ENCODE measurements around the gene MAPK8. TPM values are rescaled to one million over a fixed set of nuclear protein-coding genes. Genes with fewer than 3 reads are reported as not detected.

Gene MAPK8
- total and polyA plus RNA-seq, 4 donors = 9.1 to 142 (median 24.2) TPM

DNA sequence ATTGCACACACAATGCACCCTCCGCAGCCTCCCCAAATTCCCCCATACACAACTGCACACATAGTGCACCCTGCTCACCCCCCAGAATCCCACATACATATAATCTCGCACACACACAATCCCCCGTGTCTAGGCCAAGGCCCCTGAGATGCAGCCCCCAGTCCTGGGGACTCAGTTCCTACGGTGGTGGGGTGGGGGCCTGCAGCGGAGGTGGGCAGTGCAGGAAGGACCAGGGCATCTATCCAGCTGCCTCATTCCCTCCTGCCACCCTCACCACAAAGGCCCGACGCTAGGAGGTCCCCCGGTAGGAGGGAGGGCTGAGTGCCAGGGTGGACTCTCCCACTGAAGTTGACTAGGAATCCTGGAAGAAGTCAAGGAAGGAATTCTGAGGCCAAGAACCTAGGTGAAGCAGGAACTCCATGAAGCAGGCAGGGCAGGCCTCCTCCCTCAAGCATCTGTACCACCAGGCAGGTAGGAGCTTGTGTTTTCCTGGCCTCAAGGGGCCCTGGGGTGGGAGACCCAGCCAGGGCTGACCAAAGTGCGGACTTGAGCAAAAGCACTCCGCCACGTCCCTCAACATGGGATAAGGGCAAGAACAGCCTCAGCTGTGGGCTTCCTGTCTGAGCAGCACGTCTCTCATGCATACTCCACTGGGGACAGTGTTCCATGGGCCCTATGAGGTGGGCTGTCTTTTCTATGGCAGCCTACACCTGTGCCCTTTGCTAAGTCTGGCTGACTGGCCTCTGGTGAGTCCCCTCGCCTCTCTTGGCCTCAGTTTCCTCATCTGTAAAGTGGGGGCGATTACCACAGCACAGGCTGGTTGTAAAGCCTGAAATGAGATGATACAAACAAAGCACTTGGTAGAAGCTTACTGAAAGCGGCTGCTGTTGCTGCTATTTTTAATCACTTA, 145.7 kb downstream of the MAPK8 start:
- no peak overlapping the region for H3K4me3 ChIP-seq
- no peak overlapping the region for H3K27ac ChIP-seq (ENCODE audit: low read depth in 1 of 2, low read length in 1 of 2)
- no peaks in the 10 kb centered on the region for H3K27me3 ChIP-seq (ENCODE audit: control insufficient read depth in 3 of 3, insufficient read depth in 3 of 3, low read length in 2 of 3)
- no peaks in the 10 kb centered on the region for H3K9me3 ChIP-seq (ENCODE audit: control insufficient read depth in 4 of 4, insufficient read depth in 3 of 4, low read length in 3 of 4)
- TF ChIP-seq, protein P1, sequence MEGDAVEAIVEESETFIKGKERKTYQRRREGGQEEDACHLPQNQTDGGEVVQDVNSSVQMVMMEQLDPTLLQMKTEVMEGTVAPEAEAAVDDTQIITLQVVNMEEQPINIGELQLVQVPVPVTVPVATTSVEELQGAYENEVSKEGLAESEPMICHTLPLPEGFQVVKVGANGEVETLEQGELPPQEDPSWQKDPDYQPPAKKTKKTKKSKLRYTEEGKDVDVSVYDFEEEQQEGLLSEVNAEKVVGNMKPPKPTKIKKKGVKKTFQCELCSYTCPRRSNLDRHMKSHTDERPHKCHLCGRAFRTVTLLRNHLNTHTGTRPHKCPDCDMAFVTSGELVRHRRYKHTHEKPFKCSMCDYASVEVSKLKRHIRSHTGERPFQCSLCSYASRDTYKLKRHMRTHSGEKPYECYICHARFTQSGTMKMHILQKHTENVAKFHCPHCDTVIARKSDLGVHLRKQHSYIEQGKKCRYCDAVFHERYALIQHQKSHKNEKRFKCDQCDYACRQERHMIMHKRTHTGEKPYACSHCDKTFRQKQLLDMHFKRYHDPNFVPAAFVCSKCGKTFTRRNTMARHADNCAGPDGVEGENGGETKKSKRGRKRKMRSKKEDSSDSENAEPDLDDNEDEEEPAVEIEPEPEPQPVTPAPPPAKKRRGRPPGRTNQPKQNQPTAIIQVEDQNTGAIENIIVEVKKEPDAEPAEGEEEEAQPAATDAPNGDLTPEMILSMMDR (IDR thresholded peaks at IDR 0.05; ENCODE audit: control extremely low read depth, extremely low read depth) = no peak
- H3K9ac ChIP-seq (ENCODE audit: insufficient read depth in 1 of 2, low read length in 2 of 2) = no peak overlapping the region
- 80% methylated on average over 15 of the region's 15 CpGs for WGBS, 2 donors
- no peak for DNase-seq
- peaks cover 0 to 32% (median 7%) of the 10 kb centered on the region in 5 donors for H3K4me1 ChIP-seq (ENCODE audit: control insufficient read depth in 5 of 5, insufficient read depth in 5 of 5, low read length in 5 of 5)
- ATAC-seq (ENCODE audit: insufficient read depth, low FRiP score) = no peak
- no peaks in the 10 kb centered on the region for H3K36me3 ChIP-seq (ENCODE audit: control insufficient read depth in 4 of 4, insufficient read depth in 4 of 4, low read length in 4 of 4)

DNA sequence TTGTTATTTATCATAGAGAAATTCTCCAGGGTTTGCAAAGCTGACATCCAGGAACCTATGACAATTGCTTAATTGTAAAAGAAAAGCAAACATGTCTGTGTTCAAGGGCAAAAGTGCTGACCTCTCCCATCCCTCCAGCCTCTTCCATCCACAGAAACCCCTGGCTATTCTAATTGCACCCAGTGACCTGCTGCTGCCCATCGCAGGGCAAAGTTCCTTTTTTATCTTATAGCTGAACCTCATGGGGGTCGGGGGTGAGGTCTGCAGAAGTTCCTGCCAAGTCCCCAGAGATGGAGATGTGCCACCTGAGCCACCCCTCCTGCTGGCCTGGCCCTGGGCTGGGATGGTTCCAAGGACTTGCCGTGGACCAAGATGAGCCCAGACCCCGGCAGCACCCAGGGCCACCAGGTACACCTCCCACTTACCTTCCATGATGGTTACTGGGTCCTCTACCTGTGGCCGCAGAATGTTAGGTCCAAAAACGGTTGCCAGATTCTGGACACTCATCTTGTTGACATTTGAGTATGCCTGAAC, 146.5 kb downstream of the MAPK8 start:
- no peak overlapping the region for H3K27ac ChIP-seq (ENCODE audit: low read depth in 1 of 2, low read length in 1 of 2)
- no peak overlapping the region for H3K9ac ChIP-seq (ENCODE audit: insufficient read depth in 1 of 2, low read length in 2 of 2)
- ATAC-seq (ENCODE audit: insufficient read depth, low FRiP score) (no peak), DNase-seq (no peak)
- no peaks in the 10 kb centered on the region for H3K36me3 ChIP-seq (ENCODE audit: control insufficient read depth in 4 of 4, insufficient read depth in 4 of 4, low read length in 4 of 4)
- H3K4me1 ChIP-seq (ENCODE audit: control insufficient read depth in 5 of 5, insufficient read depth in 5 of 5, low read length in 5 of 5) = peaks cover 0 to 35% (median 7%) of the 10 kb centered on the region in 5 donors
- no peaks in the 10 kb centered on the region for H3K9me3 ChIP-seq (ENCODE audit: control insufficient read depth in 4 of 4, insufficient read depth in 3 of 4, low read length in 3 of 4)
- WGBS, 2 donors = 81 to 82% methylated on average over 6 of the region's 6 CpGs
- H3K4me3 ChIP-seq = no peak overlapping the region
- TF ChIP-seq, protein P1 (IDR thresholded peaks at IDR 0.05; ENCODE audit: control extremely low read depth, extremely low read depth) = no peak
- H3K27me3 ChIP-seq (ENCODE audit: control insufficient read depth in 3 of 3, insufficient read depth in 3 of 3, low read length in 2 of 3) = no peaks in the 10 kb centered on the region

DNA sequence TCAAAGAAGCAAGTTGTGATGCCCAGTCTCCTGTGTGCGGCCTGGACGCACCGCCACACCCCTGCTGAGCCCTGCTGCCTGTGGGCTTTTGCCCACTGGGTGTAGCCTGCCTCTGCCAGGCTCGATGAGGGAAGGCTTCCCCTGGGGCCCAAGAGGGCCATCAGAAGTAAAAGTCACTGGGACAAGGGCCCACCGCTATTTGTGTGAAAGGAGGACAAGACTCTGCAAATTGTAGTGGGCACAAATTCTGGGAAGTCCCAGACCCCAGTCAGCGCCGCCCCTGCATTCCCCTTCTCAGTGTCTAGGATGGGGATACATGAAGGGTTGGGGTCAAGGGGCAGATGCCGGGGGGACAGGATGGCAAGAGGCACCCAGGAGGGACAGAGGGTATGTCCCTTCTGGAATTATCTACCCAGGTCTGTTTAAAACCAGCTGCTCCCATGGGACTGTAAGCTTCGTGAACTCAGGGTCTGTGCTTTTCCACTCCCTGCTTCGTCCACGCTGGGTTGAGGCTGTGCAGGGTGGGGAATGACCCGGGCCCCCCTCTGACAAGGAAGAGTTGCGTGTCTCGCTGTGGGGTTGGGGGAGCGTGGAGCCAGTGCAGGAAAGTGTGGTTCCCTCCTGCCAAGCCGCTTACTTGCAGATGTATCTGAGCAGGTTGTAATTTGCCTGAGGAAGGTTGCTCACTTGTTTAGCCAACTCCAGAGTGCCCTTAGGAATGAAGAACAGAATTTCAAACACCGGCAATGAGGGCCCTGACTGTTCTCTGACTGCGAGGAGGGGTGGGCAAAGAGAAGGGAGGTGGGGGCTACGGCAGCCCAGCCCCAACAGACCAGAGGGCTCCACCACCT, 147.2 kb downstream of the MAPK8 start:
- TF ChIP-seq, protein P1 (IDR thresholded peaks at IDR 0.05; ENCODE audit: control extremely low read depth, extremely low read depth) = no peak
- WGBS, 2 donors = 74 to 86% methylated on average over 19 of the region's 19 CpGs
- ATAC-seq (ENCODE audit: insufficient read depth, low FRiP score) (no peak), DNase-seq (peak in 2 of 3 donors; percentile 40 to 48)
- H3K27me3 ChIP-seq (ENCODE audit: control insufficient read depth in 3 of 3, insufficient read depth in 3 of 3, low read length in 2 of 3) = no peaks in the 10 kb centered on the region
- no peak overlapping the region for H3K4me3 ChIP-seq
- peaks cover 0 to 35% (median 7%) of the 10 kb centered on the region in 5 donors for H3K4me1 ChIP-seq (ENCODE audit: control insufficient read depth in 5 of 5, insufficient read depth in 5 of 5, low read length in 5 of 5)
- no peaks in the 10 kb centered on the region for H3K36me3 ChIP-seq (ENCODE audit: control insufficient read depth in 4 of 4, insufficient read depth in 4 of 4, low read length in 4 of 4)
- H3K9ac ChIP-seq (ENCODE audit: insufficient read depth in 1 of 2, low read length in 2 of 2) = no peak overlapping the region
- no peaks in the 10 kb centered on the region for H3K9me3 ChIP-seq (ENCODE audit: control insufficient read depth in 4 of 4, insufficient read depth in 3 of 4, low read length in 3 of 4)
- no peak overlapping the region for H3K27ac ChIP-seq (ENCODE audit: low read depth in 1 of 2, low read length in 1 of 2)
